Putamen (tissue), 1 donor: ENCODE results near the gene FNDC3B.

ENCODE experiments used
- DNase-seq: peaks from one replicate; pipeline ENCODE4 v3.0.0-alpha.2; 2016; ENCODE audit warnings: low spot score

The FNDC3B gene

GRCh38 chr3:172191629-172192028, 152.3 kb downstream of the FNDC3B start:
- no peak for DNase-seq

- no peak for DNase-seq
These were observed 153.5 kb downstream of the FNDC3B start for GRCh38 chr3:172192830-172193415.

- no peak for DNase-seq
These were observed 154.1 kb downstream of the FNDC3B start for GRCh38 chr3:172193436-172193835.

- no peak for DNase-seq
These were observed 155.5 kb downstream of the FNDC3B start for GRCh38 chr3:172194702-172195406.

- no peak for DNase-seq
These were observed 156.0 kb downstream of the FNDC3B start for GRCh38 chr3:172195407-172195754.

- DNase-seq: no peak
These were observed 158.0 kb downstream of the FNDC3B start for GRCh38 chr3:172197344-172197743.

- DNase-seq: no peak
These were observed 159.1 kb downstream of the FNDC3B start for GRCh38 chr3:172198428-172198827.

- DNase-seq: no peak
These were observed 160.5 kb downstream of the FNDC3B start for GRCh38 chr3:172199850-172200369.

GRCh38 chr3:172201136-172201869, 161.9 kb downstream of the FNDC3B start:
- DNase-seq: peak; percentile 12

- peak; percentile 9 for DNase-seq
These were observed 162.5 kb downstream of the FNDC3B start for GRCh38 chr3:172201870-172202236.

- no peak for DNase-seq
These were observed 163.4 kb downstream of the FNDC3B start for GRCh38 chr3:172202797-172203196.

- peak; percentile 86 for DNase-seq
These were observed 164.3 kb downstream of the FNDC3B start for GRCh38 chr3:172203522-172204258.

GRCh38 chr3:172204716-172205115, 165.3 kb downstream of the FNDC3B start:
- no peak for DNase-seq

GRCh38 chr3:172208586-172209332, 169.4 kb downstream of the FNDC3B start:
- no peak for DNase-seq

- DNase-seq: no peak
These were observed 170.2 kb downstream of the FNDC3B start for GRCh38 chr3:172209333-172210321.

GRCh38 chr3:172210355-172210754, 171.0 kb downstream of the FNDC3B start:
- no peak for DNase-seq

- no peak for DNase-seq
These were observed 171.7 kb downstream of the FNDC3B start for GRCh38 chr3:172211123-172211522.

- DNase-seq: no peak
These were observed 173.8 kb downstream of the FNDC3B start for GRCh38 chr3:172213200-172213599.

GRCh38 chr3:172213904-172214303, 174.5 kb downstream of the FNDC3B start:
- no peak for DNase-seq

- DNase-seq: no peak
These were observed 176.9 kb downstream of the FNDC3B start for GRCh38 chr3:172216267-172216666.
